ENCODE measurements around the gene DTX1.

- TF ChIP-seq POLR2A (IDR thresholded peaks at IDR 0.05; ENCODE audit: low read depth, low read length): no peak
- no peak for TF ChIP-seq POLR2AphosphoS5 (IDR thresholded peaks at IDR 0.05; ENCODE audit: low read depth, low read length)
- no peak for TF ChIP-seq POU2F2 (IDR thresholded peaks at IDR 0.05; ENCODE audit: low read depth, low read length)
- TF ChIP-seq TAF1 (IDR thresholded peaks at IDR 0.05; ENCODE audit: low read depth, low read length): no peak
- no peak for TF ChIP-seq SPI1 (IDR thresholded peaks at IDR 0.05; ENCODE audit: low read depth, low read length)
- no peak for TF ChIP-seq PAX5 (IDR thresholded peaks at IDR 0.05; ENCODE audit: insufficient read depth, low read length, severe bottlenecking)
These were observed 53.5 kb downstream of the DTX1 start for GRCh38 chr12:113109872-113110599.

Data from GM12891 (cell line).